Astrocyte (in vitro differentiated cells and primary cell): ENCODE results near the gene HIF1AN. TPM values are rescaled to one million over a fixed set of nuclear protein-coding genes. Genes with fewer than 3 reads are reported as not detected.

Experiments used
- DNase-seq: peaks from one replicate; pipeline ENCODE4 v3.0.0-alpha.2; 2010; ENCODE audit warnings: low read depth
- FAIRE-seq: peaks from 2 replicates; lab custom pipeline; 2011; peaks lifted over from hg19 to GRCh38; lab: Jason Lieb, UNC
- H2AFZ ChIP-seq: 2 replicates; pipeline ENCODE4 v1.6.0; 2012; ENCODE audit warnings: low read depth, low read length, inconsistent platforms
- H3K27ac ChIP-seq: 2 replicates; pipeline ENCODE4 v1.5.1; 2011; ENCODE audit warnings: low read depth, low read length, inconsistent platforms
- H3K27me3 ChIP-seq: 2 replicates; pipeline ENCODE4 v1.6.0; 2011; ENCODE audit warnings: low read length, inconsistent platforms; ENCODE audit not compliant: insufficient read depth
- H3K36me3 ChIP-seq: 2 replicates; pipeline ENCODE4 v1.5.1; 2011; ENCODE audit warnings: low read length, inconsistent platforms; ENCODE audit not compliant: insufficient read depth
- H3K4me1 ChIP-seq: 2 replicates; pipeline ENCODE4 v1.5.1; 2011; ENCODE audit warnings: low read length, inconsistent platforms; ENCODE audit not compliant: insufficient read depth
- H3K4me2 ChIP-seq: 2 replicates; pipeline ENCODE4 v1.6.0; 2012; ENCODE audit warnings: low read length, inconsistent platforms
- H3K4me3 ChIP-seq: 2 replicates; pipeline ENCODE4 v1.5.1; 2011; ENCODE audit warnings: low read depth, mild to moderate bottlenecking, low read length, inconsistent platforms; ENCODE audit not compliant: insufficient read depth
- H3K79me2 ChIP-seq: 2 replicates; pipeline ENCODE4 v1.6.0; 2012; ENCODE audit warnings: mild to moderate bottlenecking, low read length, inconsistent platforms; ENCODE audit not compliant: insufficient read depth
- H3K9ac ChIP-seq: 2 replicates; pipeline ENCODE4 v1.6.0; 2012; ENCODE audit warnings: mild to moderate bottlenecking, low read length, inconsistent platforms
- H3K9me3 ChIP-seq: 2 replicates; pipeline ENCODE4 v1.5.1; 2012; ENCODE audit warnings: low read depth, mild to moderate bottlenecking, low read length, inconsistent platforms; ENCODE audit not compliant: insufficient read depth
- H4K20me1 ChIP-seq: 2 replicates; pipeline ENCODE4 v1.6.0; 2012; ENCODE audit warnings: low read length, inconsistent platforms; ENCODE audit not compliant: insufficient read depth
- H3K27ac Mint-ChIP-seq: one replicate; pipeline ENCODE4 v1.8.0; 2021; ENCODE audit warnings: mild to moderate bottlenecking, mixed read lengths; ENCODE audit not compliant: unreplicated experiment
- H3K27me3 Mint-ChIP-seq: one replicate; pipeline ENCODE4 v1.8.0; 2021; ENCODE audit warnings: low read depth, mixed read lengths; ENCODE audit not compliant: unreplicated experiment
- H3K36me3 Mint-ChIP-seq: one replicate; pipeline ENCODE4 v1.8.0; 2021; ENCODE audit warnings: low read depth, mixed read lengths; ENCODE audit not compliant: unreplicated experiment
- H3K4me1 Mint-ChIP-seq: one replicate; pipeline ENCODE4 v1.8.0; 2021; ENCODE audit warnings: low read depth, mixed read lengths; ENCODE audit not compliant: unreplicated experiment
- H3K4me3 Mint-ChIP-seq: one replicate; pipeline ENCODE4 v1.8.0; 2021; ENCODE audit warnings: mild to moderate bottlenecking, moderate library complexity, mixed read lengths; ENCODE audit not compliant: unreplicated experiment
- H3K9me3 Mint-ChIP-seq: one replicate; pipeline ENCODE4 v1.8.0; 2021; ENCODE audit warnings: mild to moderate bottlenecking, mixed read lengths; ENCODE audit not compliant: unreplicated experiment
- EZH2 ChIP-seq: IDR thresholded peaks from 2 replicates; pipeline ENCODE4 v1.6.1; 2012; ENCODE audit warnings: mild to moderate bottlenecking, low read length, inconsistent platforms; ENCODE audit not compliant: insufficient read depth
- total RNA-seq: library from RNA; stranded (reverse); gene quantifications from 2 replicates; pipeline ENCODE4 v1.2.1, GENCODE V29; 2021
- TF ChIP-seq, protein P1 (sequence below): IDR thresholded peaks from 2 replicates; pipeline ENCODE4 v1.5.1; 2011; ENCODE audit warnings: low read depth, mild to moderate bottlenecking, inconsistent platforms, low read length, moderate library complexity; ENCODE audit not compliant: insufficient read depth

HIF1AN gene
- total RNA-seq, 1 donor from 2014 or later = 49.4 TPM

DNA sequence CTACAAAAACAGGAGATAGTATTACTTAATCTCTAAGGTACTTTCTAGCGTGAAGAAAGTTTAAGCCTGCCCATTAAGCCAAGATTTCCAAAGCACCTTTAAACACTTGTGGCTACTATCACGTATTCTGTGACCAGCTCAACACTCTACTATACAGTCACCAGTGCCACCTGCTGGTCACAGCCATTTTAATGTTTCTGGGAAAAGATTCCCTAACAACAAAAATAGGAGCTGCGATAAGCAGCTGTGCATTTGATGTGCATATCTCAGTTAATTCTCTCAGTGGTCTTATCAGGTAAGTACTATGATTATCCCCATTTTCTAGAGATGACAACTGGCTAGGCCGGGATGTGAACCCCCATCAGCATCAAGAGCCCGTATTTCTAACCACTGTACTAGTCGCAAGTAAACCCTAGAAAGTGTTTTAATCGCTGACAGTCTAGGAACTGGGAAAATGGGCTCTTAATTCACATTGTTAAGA is 16.9 kb upstream of the HIF1AN start:
- H3K9ac ChIP-seq = peak overlapping the region; percentile 62

DNA sequence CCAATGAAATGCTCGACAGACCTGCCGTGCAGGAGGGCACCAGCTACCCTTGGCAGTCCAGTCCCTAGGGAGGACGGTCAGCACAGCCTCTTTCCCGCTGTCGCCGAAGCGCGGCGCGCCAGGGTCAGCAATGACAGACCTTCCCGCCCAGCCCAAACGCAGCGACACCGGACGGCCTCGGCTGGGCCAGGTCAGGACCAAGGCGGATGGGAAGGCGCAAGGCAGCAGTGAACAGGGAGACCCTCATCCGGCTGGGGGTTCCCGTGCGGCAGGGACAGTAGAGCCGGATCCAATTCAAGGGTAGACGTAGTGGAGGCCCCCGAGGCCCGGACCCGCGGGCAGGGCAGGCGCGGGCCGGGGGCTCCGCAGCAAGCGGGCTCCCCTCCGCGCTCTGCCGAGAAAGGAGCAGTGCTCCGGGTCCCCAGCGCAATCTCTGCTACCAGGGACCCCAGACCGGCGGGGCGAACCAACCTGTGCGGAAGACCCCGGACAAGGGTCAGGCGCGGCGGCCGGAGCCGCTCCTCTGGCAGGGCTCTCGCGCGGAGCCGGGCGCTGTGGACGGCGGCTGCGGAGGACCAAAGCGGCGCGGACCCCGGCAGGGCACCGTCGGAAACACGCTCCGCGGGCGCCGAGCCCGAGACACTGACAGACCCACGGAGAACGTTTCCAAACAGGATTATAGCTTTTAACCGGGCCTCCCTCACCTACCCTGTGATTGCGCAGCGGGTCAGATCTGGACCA is 16.3 kb upstream of the HIF1AN start, which contains the start of gene SEC31B:
Gene SEC31B (minus strand): TSS at position 551 of the 741 bp plus-strand sequence. CDS start 2,909 bp downstream, outside the sequence.
- H3K9me3 Mint-ChIP-seq = no peaks in the 10 kb centered on the region
- no peak for DNase-seq
- H3K27ac ChIP-seq = no peak within 1 kb of the TSS
- no peaks in the 10 kb centered on the region for H3K27me3 ChIP-seq
- peaks cover 22% of the 10 kb centered on the region for H3K4me1 ChIP-seq
- peak within 1 kb of the TSS; percentile 79 for H3K4me3 Mint-ChIP-seq
- H3K4me1 Mint-ChIP-seq = peaks cover 17% of the 10 kb centered on the region
- TF ChIP-seq, protein P1, sequence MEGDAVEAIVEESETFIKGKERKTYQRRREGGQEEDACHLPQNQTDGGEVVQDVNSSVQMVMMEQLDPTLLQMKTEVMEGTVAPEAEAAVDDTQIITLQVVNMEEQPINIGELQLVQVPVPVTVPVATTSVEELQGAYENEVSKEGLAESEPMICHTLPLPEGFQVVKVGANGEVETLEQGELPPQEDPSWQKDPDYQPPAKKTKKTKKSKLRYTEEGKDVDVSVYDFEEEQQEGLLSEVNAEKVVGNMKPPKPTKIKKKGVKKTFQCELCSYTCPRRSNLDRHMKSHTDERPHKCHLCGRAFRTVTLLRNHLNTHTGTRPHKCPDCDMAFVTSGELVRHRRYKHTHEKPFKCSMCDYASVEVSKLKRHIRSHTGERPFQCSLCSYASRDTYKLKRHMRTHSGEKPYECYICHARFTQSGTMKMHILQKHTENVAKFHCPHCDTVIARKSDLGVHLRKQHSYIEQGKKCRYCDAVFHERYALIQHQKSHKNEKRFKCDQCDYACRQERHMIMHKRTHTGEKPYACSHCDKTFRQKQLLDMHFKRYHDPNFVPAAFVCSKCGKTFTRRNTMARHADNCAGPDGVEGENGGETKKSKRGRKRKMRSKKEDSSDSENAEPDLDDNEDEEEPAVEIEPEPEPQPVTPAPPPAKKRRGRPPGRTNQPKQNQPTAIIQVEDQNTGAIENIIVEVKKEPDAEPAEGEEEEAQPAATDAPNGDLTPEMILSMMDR = no peak
- TF ChIP-seq EZH2 = no peak
- H3K27ac Mint-ChIP-seq = no peak within 1 kb of the TSS
- peaks cover 14% of the 10 kb centered on the region for H3K27me3 Mint-ChIP-seq
- H3K9ac ChIP-seq = peak within 1 kb of the TSS; percentile 62
- H2AFZ ChIP-seq = peak within 1 kb of the TSS; percentile 80
- no peak for FAIRE-seq
- H3K9me3 ChIP-seq = no peaks in the 10 kb centered on the region
- peaks cover 11% of the 10 kb centered on the region for H3K36me3 Mint-ChIP-seq
- no peaks in the 10 kb centered on the region for H4K20me1 ChIP-seq
- no peaks in the 10 kb centered on the region for H3K79me2 ChIP-seq
- H3K36me3 ChIP-seq = peaks cover 3% of the 10 kb centered on the region
- peak within 1 kb of the TSS; percentile 79 for H3K4me2 ChIP-seq
- H3K4me3 ChIP-seq = peak within 1 kb of the TSS; percentile 46

More for the DNA sequence above, 16.9 kb upstream of the HIF1AN start:
- Mint-ChIP-seq H3K27ac (no peak overlapping the region), H3K4me1 (peaks cover 17% of the 10 kb centered on the region), H3K27me3 (peaks cover 14% of the 10 kb centered on the region), H3K36me3 (peaks cover 11% of the 10 kb centered on the region), H3K9me3 (no peaks in the 10 kb centered on the region), H3K4me3 (peak overlapping the region; percentile 79)
- Histone ChIP-seq H3K4me3 (peak overlapping the region; percentile 46), H3K4me1 (peaks cover 22% of the 10 kb centered on the region), H3K36me3 (peaks cover 3% of the 10 kb centered on the region), H3K27me3 (no peaks in the 10 kb centered on the region), H4K20me1 (no peaks in the 10 kb centered on the region), H3K79me2 (no peaks in the 10 kb centered on the region), H2AFZ (peak overlapping the region; percentile 80), H3K4me2 (peak overlapping the region; percentile 79), H3K27ac (no peak overlapping the region), H3K9me3 (no peaks in the 10 kb centered on the region)
- no peak for TF ChIP-seq EZH2
- TF ChIP-seq, protein P1 = peak; percentile 84
- DNase-seq (peak; percentile 42), FAIRE-seq (peak; percentile 58)

DNA sequence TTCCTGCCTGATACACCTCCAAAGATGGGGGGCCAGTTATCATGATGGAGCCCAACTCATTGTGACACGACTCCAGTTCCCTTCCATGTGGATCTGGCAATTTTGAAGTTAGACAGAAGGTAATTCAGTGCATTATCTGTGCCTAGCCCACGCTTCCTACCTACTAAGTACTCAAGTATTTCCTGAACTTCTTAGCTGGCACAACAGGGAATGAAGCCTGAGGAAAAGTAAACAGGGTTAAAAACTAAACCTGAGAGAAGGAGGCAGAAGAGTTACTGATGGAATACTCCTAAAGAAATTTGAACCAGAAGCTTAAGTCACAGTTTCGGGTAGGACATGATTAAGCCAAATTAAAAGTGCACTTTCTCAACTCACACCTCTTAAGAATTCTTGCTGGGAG is 14.9 kb upstream of the HIF1AN start:
- Histone ChIP-seq H3K4me3 (no peak overlapping the region), H3K4me2 (peak overlapping the region; percentile 79), H3K36me3 (peaks cover 4% of the 10 kb centered on the region), H3K79me2 (no peaks in the 10 kb centered on the region), H3K9me3 (no peaks in the 10 kb centered on the region), H3K4me1 (peaks cover 22% of the 10 kb centered on the region), H4K20me1 (no peaks in the 10 kb centered on the region), H2AFZ (no peak overlapping the region), H3K27ac (no peak overlapping the region), H3K9ac (no peak overlapping the region), H3K27me3 (no peaks in the 10 kb centered on the region)
- H3K4me1 Mint-ChIP-seq = peaks cover 17% of the 10 kb centered on the region
- H3K27ac Mint-ChIP-seq = no peak overlapping the region
- peak; percentile 71 for FAIRE-seq
- H3K27me3 Mint-ChIP-seq = peaks cover 14% of the 10 kb centered on the region
- no peaks in the 10 kb centered on the region for H3K9me3 Mint-ChIP-seq
- H3K4me3 Mint-ChIP-seq = no peak overlapping the region
- peak; percentile 55 for DNase-seq
- peaks cover 12% of the 10 kb centered on the region for H3K36me3 Mint-ChIP-seq
- TF ChIP-seq EZH2 = no peak
- TF ChIP-seq, protein P1 = no peak
